Esophagus squamous epithelium (tissue), 5 donors: ENCODE data around the gene TBXA2R. TPM values are rescaled to one million over a fixed set of nuclear protein-coding genes. Genes with fewer than 3 reads are reported as not detected.

Source experiments
- DNase-seq: peaks from one replicate; lab custom pipeline; 2025; lab: John Stamatoyannopoulos, UW
- H3K27ac ChIP-seq, 4 donors: fragments of 200-600 bp; sonication (generic); one replicate each; pipeline ENCODE4 v1.5.1; 2016 to 2019; ENCODE audit warnings: mild to moderate bottlenecking in 1 of 4
- H3K27me3 ChIP-seq, 4 donors: fragments of 200-600 bp; sonication (generic); 1 replicate in 3 of 4; 2 replicates in 1 of 4; pipeline versions ENCODE4 v1.5.1 to v1.6.0; 2017 to 2021; ENCODE audit warnings: antibody characterized with exemption in 1 of 4
- H3K36me3 ChIP-seq, 3 donors: fragments of 200-600 bp; sonication (generic); one replicate each; pipeline ENCODE4 v1.5.1; 2016 to 2019
- H3K4me1 ChIP-seq, 3 donors: fragments of 200-600 bp; sonication (generic); one replicate each; pipeline ENCODE4 v1.5.1; 2017 to 2019
- H3K4me3 ChIP-seq, 4 donors: fragments of 200-600 bp; sonication (generic); 1 replicate in 3 of 4; 2 replicates in 1 of 4; pipeline ENCODE4 v1.5.1; 2016 to 2019; ENCODE audit warnings: mild to moderate bottlenecking in 2 of 4, moderate library complexity in 1 of 4
- H3K9me3 ChIP-seq, 3 donors: fragments of 200-600 bp; sonication (generic); one replicate each; pipeline ENCODE4 v1.5.1; 2016 to 2019
- POLR2A ChIP-seq, 4 donors: fragments of 450-650 bp; IDR thresholded peaks; one replicate each; pipeline ENCODE4 v1.6.1; 2017; ENCODE audit warnings: antibody characterized with exemption in 4 of 4, mild to moderate bottlenecking in 4 of 4, moderate library complexity in 3 of 4
- WGBS, 2 donors: methylation state at CpG; one replicate each; pipeline ENCODE4 v1.1.5; 2018; 5-methylcytosine and 5-hydroxymethylcytosine counted together
- intact Hi-C: fragments of 100-400 bp; cut with DNase I; formaldehyde crosslinking; loops from one replicate; pipeline ENCODE4 v1.15.0; 2022
- total RNA-seq, 4 donors: library from RNA; depleted of rRNA; stranded (reverse); fragments of >200 nt; gene quantifications; one replicate each; pipeline ENCODE4 v1.1.0, GENCODE V29; 2016
- TF ChIP-seq, protein P1 (sequence below), 6 experiments: fragments of 450-650 bp in 4 of 6; fragments of 200-600 bp in 2 of 6; sonication (generic) in 2 of 6; IDR thresholded peaks; one replicate each; pipeline ENCODE4 v1.5.1; 2016 to 2019; ENCODE audit warnings: antibody characterized with exemption in 6 of 6, mild to moderate bottlenecking in 4 of 6, moderate library complexity in 4 of 6
- donor health status: DM: yes; HTN: yes; CAD: no.

The TBXA2R gene
- total RNA-seq, 4 donors from 2014 or later: 0.23 to 1.3 (median 0.45) TPM

DNA sequence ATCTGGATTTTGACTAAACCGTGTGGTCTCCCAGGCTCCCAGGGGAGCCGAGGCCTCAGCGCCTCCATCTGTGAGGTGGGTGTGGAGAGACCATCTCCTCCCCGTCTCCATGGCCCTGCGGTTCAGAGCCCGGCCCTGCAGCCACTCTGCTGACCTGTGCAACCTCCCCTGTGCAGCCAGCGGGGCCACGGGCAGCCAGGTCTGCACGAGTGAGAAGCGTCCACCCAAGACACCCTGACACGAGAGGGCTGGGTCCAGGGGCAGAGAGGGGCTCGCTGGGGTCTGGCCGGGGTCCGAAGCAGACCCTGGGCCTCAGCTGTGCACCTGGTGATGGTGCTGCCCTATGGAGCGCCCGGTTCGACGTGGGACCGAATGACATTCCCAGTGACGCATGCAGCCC is 30.3 kb upstream of the TBXA2R start:
- no peak for DNase-seq
- TF ChIP-seq POLR2A (IDR thresholded peaks at IDR 0.05): no peak
- TF ChIP-seq, protein P1, sequence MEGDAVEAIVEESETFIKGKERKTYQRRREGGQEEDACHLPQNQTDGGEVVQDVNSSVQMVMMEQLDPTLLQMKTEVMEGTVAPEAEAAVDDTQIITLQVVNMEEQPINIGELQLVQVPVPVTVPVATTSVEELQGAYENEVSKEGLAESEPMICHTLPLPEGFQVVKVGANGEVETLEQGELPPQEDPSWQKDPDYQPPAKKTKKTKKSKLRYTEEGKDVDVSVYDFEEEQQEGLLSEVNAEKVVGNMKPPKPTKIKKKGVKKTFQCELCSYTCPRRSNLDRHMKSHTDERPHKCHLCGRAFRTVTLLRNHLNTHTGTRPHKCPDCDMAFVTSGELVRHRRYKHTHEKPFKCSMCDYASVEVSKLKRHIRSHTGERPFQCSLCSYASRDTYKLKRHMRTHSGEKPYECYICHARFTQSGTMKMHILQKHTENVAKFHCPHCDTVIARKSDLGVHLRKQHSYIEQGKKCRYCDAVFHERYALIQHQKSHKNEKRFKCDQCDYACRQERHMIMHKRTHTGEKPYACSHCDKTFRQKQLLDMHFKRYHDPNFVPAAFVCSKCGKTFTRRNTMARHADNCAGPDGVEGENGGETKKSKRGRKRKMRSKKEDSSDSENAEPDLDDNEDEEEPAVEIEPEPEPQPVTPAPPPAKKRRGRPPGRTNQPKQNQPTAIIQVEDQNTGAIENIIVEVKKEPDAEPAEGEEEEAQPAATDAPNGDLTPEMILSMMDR (IDR thresholded peaks at IDR 0.05): no peak
- H3K4me1 ChIP-seq: no peaks in the 10 kb centered on the region
- no peaks in the 10 kb centered on the region for H3K9me3 ChIP-seq
- WGBS, 2 donors: 95% methylated on average over 4 of the region's 20 CpGs; no CpG with 5 or more reads in 1 of the 2 donors
- intact Hi-C loops: no loop called here
- H3K4me3 ChIP-seq: no peak overlapping the region
- peaks cover 4 to 85% (median 7%) of the 10 kb centered on the region in 3 donors for H3K36me3 ChIP-seq
- no peaks in the 10 kb centered on the region for H3K27me3 ChIP-seq
- H3K27ac ChIP-seq: no peak overlapping the region

DNA sequence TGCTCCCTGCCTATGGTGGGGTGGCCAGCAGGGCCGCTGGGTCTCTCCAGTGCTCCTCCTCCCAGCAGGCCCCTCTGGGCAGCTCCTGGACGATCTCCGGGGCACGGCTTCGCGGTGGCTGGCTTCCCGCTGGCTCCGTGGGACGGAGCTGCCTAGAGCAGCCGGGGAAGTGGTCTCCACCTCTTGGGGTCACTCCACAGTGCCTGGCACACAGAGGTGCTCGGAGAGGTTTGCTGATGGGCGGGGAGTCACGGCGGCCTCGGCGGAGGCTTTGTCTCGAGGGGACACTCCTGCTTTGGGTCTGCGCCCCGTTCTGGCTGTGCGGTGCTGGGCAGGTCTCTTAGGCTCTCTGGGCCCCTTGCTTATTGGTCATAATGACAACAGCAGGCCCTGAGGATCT is 29.8 kb upstream of the TBXA2R start:
- no peaks in the 10 kb centered on the region for H3K4me1 ChIP-seq
- peaks cover 1 to 85% (median 7%) of the 10 kb centered on the region in 3 donors for H3K36me3 ChIP-seq
- no peaks in the 10 kb centered on the region for H3K27me3 ChIP-seq
- H3K9me3 ChIP-seq: no peaks in the 10 kb centered on the region
- no peak overlapping the region for H3K27ac ChIP-seq
- no peak overlapping the region for H3K4me3 ChIP-seq
- no peak for DNase-seq
- intact Hi-C loops: no loop called here
- TF ChIP-seq, protein P1 (IDR thresholded peaks at IDR 0.05): no peak
- no peak for TF ChIP-seq POLR2A (IDR thresholded peaks at IDR 0.05)
- WGBS, 2 donors: 90 to 94% methylated on average over 6 to 7 of the region's 20 CpGs

DNA sequence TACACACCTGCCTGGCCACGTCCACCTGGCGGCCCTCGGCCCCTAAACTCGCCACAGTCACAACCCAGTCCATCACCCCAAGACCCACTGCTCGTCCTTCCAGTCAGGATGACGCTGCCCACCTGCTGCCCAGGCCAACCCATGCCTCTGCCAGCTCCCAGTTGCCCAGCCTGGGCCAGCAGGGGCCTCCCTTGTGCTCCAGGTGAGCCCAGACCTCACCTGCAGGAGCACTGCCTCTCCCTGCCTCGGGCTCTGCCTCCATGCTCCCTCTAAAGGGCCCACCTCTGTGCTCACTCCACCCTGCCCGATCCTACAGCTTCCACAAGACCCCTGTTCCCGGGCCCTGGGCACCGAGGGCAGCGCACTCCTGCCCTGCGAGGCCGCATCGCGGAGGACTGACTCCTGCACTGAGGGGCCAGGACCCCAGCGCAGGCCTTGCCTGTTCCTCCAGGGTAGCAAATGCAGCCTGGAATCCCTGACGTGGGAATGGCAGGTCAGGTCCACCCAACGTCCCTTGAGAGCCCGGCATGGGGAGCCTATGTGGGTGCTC is 27.9 kb upstream of the TBXA2R start:
- Histone ChIP-seq H3K27ac (peak overlapping the region in 2 of 4 donors; percentile 77 to 78), H3K36me3 (peaks cover 0 to 79% (median 7%) of the 10 kb centered on the region in 3 donors), H3K4me3 (no peak overlapping the region), H3K4me1 (no peaks in the 10 kb centered on the region), H3K27me3 (no peaks in the 10 kb centered on the region), H3K9me3 (no peaks in the 10 kb centered on the region)
- WGBS, 2 donors: 60% methylated on average over 1 of the region's 19 CpGs; no CpG with 5 or more reads in 1 of the 2 donors
- TF ChIP-seq, protein P1 (IDR thresholded peaks at IDR 0.05): no peak
- TF ChIP-seq POLR2A (IDR thresholded peaks at IDR 0.05): no peak
- no peak for DNase-seq
- intact Hi-C loops: no loop called here

DNA sequence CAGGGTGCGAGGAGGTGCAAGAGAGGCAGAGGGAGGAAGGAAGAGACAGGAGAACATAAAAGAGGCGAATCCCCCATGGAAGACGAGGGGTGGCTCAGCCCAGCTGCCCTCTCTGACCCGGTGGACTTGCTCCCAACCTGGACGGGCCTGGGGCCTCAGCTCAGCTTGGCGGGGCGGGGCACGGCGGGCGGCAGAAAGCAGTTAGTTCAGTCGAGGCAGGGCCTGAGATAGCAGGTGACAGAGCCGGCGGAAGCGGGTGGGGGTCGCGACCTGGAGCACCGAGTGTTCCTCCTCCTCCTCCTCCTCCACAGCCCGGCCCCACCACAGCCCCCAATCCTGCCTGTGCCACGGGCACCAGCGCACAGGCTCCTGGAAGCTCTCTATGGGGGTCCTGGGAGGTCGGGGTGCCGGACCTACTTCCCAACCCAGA is 26.9 kb upstream of the TBXA2R start:
- H3K36me3 ChIP-seq: peaks cover 0 to 69% (median 7%) of the 10 kb centered on the region in 3 donors
- peak overlapping the region in 2 of 4 donors; percentile 77 to 78 for H3K27ac ChIP-seq
- DNase-seq: no peak
- no peak overlapping the region for H3K4me3 ChIP-seq
- TF ChIP-seq, protein P1 (IDR thresholded peaks at IDR 0.05): no peak
- no peak for TF ChIP-seq POLR2A (IDR thresholded peaks at IDR 0.05)
- intact Hi-C loops: no loop called here
- H3K4me1 ChIP-seq: no peaks in the 10 kb centered on the region
- H3K9me3 ChIP-seq: no peaks in the 10 kb centered on the region
- no peaks in the 10 kb centered on the region for H3K27me3 ChIP-seq
- WGBS, 2 donors: 84% methylated on average over 11 of the region's 22 CpGs; no CpG with 5 or more reads in 1 of the 2 donors

DNA sequence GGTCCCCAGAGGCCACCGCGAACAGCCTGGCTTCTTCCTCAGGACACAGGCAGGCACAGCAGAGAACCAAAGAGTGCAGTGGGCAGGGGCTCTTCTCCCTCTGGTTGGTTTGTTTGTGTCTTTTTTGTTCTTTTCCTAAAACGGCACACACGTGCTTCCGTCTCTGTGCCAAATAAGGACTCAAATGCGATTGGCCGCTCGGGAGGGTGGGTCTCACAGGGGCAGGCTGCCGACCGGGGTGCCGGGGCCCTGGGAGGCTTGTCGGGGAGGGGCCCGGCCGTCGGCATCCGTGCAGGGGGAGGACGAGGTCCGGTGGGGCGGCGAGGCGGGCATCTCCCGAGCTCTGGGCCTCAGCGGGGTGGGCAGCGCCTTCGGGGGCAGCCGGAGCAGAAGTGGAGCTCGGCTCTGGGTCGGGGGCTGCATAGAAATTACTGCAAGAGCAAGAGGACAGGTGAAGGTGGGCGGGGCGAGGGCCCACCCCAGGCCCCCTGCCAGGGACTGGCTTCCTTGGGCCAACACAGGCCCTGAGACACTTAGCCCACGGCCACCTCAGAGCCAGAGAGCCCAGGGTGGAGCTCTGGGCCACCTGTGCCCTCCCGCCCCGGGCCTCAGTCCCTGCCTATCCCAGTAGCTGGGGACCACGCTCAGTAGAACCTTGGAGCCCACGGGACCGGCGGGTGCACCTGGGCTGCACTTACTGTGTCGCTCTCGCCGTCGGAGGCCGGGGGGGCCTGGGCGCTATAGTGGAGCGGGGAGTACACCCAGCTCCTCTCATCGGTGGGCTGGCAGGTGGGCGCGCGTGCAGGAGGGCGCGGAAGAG is 26.3 kb upstream of the TBXA2R start:
- 45 to 89% methylated on average over 2 to 30 of the region's 50 CpGs for WGBS, 2 donors
- peaks cover 0 to 62% (median 4%) of the 10 kb centered on the region in 3 donors for H3K36me3 ChIP-seq
- no peaks in the 10 kb centered on the region for H3K9me3 ChIP-seq
- TF ChIP-seq, protein P1 (IDR thresholded peaks at IDR 0.05): no peak
- no peak for TF ChIP-seq POLR2A (IDR thresholded peaks at IDR 0.05)
- intact Hi-C loops: no loop called here
- H3K4me3 ChIP-seq: no peak overlapping the region
- no peaks in the 10 kb centered on the region for H3K4me1 ChIP-seq
- no peak for DNase-seq
- H3K27me3 ChIP-seq: no peaks in the 10 kb centered on the region
- peak overlapping the region; percentile 26 to 78 (median 72) for H3K27ac ChIP-seq
